Measurements from ENCODE around the gene ST7.

ST7 gene

DNA sequence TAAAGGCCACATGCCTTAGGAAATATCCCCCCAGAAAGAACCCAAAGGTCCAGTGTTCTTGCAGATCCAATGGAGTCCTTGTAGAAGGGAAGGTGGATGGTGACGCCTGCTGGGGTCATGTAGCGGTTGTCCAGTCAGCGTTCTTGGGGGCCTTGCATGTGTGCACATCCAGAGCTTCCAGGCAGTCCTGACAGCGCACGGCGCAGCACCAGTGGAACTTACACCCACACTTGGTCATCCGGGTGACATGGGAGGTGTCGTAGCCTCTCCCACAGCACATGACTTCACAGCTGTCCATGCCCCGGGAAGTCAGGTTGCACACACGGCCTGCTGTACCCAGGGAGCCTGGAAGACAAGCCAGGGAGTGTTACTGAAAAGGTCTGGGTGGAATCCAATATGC, 324.7 kb downstream of the ST7 start:
- H3K4me3 ChIP-seq (ENCODE audit: low read depth, low read length), result no peak overlapping the region
- TF ChIP-seq, protein P1, sequence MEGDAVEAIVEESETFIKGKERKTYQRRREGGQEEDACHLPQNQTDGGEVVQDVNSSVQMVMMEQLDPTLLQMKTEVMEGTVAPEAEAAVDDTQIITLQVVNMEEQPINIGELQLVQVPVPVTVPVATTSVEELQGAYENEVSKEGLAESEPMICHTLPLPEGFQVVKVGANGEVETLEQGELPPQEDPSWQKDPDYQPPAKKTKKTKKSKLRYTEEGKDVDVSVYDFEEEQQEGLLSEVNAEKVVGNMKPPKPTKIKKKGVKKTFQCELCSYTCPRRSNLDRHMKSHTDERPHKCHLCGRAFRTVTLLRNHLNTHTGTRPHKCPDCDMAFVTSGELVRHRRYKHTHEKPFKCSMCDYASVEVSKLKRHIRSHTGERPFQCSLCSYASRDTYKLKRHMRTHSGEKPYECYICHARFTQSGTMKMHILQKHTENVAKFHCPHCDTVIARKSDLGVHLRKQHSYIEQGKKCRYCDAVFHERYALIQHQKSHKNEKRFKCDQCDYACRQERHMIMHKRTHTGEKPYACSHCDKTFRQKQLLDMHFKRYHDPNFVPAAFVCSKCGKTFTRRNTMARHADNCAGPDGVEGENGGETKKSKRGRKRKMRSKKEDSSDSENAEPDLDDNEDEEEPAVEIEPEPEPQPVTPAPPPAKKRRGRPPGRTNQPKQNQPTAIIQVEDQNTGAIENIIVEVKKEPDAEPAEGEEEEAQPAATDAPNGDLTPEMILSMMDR (IDR thresholded peaks at IDR 0.05; ENCODE audit: low read depth, low read length), result no peak
- no peak for TF ChIP-seq MAX (IDR thresholded peaks at IDR 0.05; ENCODE audit: low read depth, low read length)
- no peak for TF ChIP-seq POLR2A (IDR thresholded peaks at IDR 0.05; ENCODE audit: extremely low read depth, insufficient read length)
- TF ChIP-seq MYC (IDR thresholded peaks at IDR 0.05; ENCODE audit: low read depth, low read length), result no peak
- no peak for DNase-seq (ENCODE audit: low read depth)

- no peak overlapping the region for H3K4me3 ChIP-seq (ENCODE audit: low read depth, low read length)
- DNase-seq (ENCODE audit: low read depth), result no peak
- TF ChIP-seq POLR2A (IDR thresholded peaks at IDR 0.05; ENCODE audit: extremely low read depth, insufficient read length) (no peak), MAX (IDR thresholded peaks at IDR 0.05; ENCODE audit: low read depth, low read length) (no peak), MYC (IDR thresholded peaks at IDR 0.05; ENCODE audit: low read depth, low read length) (no peak)
- TF ChIP-seq, protein P1 (IDR thresholded peaks at IDR 0.05; ENCODE audit: low read depth, low read length), result no peak
These were observed 325.9 kb downstream of the ST7 start for GRCh38 chr7:117279203-117279602.
